Cardiac fibroblast (primary cell): ENCODE data around the gene TM2D1.

ENCODE experiments used
- DNase-seq, 2 donors: peaks; one replicate each; pipeline versions ENCODE4 v3.0.0 to v3.0.0-alpha.2; 2010; ENCODE audit warnings: low read depth in 2 of 2
- H3K4me3 ChIP-seq, 2 donors: replicated peaks in 1 of 2; 1 replicate in 1 of 2; 2 replicates in 1 of 2; pipeline ENCODE4 v1.5.1; 2011; ENCODE audit warnings: low read depth in 2 of 2, low read length in 2 of 2, mild to moderate bottlenecking in 2 of 2, moderate library complexity in 1 of 2
- CTCF ChIP-seq: IDR thresholded peaks from one replicate; pipeline ENCODE4 v1.5.1; 2011; ENCODE audit warnings: low read depth, mild to moderate bottlenecking, low read length, inconsistent platforms

The TM2D1 gene

GRCh38 chr1:61752921-61753389 lies 28.0 kb upstream of the TM2D1 start:
- no peak for TF ChIP-seq CTCF

GRCh38 chr1:61749574-61749973 lies 24.6 kb upstream of the TM2D1 start:
- no peak overlapping the region for H3K4me3 ChIP-seq
- TF ChIP-seq CTCF, result no peak
- no peak for DNase-seq

More at GRCh38 chr1:61752921-61753389, 28.0 kb upstream of the TM2D1 start:
- H3K4me3 ChIP-seq, result no peak overlapping the region
- DNase-seq, result no peak

GRCh38 chr1:61748566-61748965 lies 23.6 kb upstream of the TM2D1 start:
- DNase-seq, result no peak
- no peak for TF ChIP-seq CTCF
- H3K4me3 ChIP-seq, result no peak overlapping the region

- no peak for TF ChIP-seq CTCF
- peak; percentile 21 to 41 for DNase-seq
- H3K4me3 ChIP-seq, result no peak overlapping the region
Measured at GRCh38 chr1:61746813-61747212, 21.9 kb upstream of the TM2D1 start.

- no peak for TF ChIP-seq CTCF
- H3K4me3 ChIP-seq, result no peak overlapping the region
- DNase-seq, result no peak
Measured at GRCh38 chr1:61743716-61744580, 19.0 kb upstream of the TM2D1 start.

GRCh38 chr1:61743431-61743705 lies 18.4 kb upstream of the TM2D1 start:
- TF ChIP-seq CTCF, result no peak
- peak overlapping the region in 1 of 2 donors; percentile 65 for H3K4me3 ChIP-seq
- DNase-seq, result no peak
